GM12891 (cell line): ENCODE data around the gene TMX1.

Source experiments
- POLR2A ChIP-seq: IDR thresholded peaks from 2 replicates; pipeline ENCODE4 v1.6.1; 2011; ENCODE audit warnings: low read depth, low read length, control low read depth
- POLR2AphosphoS5 ChIP-seq: IDR thresholded peaks from 2 replicates; pipeline ENCODE4 v1.6.1; 2011; ENCODE audit warnings: low read depth, low read length, control low read depth
- POU2F2 ChIP-seq: IDR thresholded peaks from 2 replicates; pipeline ENCODE4 v1.6.1; 2011; ENCODE audit warnings: low read depth, mild to moderate bottlenecking, control low read depth, low read length, moderate library complexity
- TAF1 ChIP-seq: IDR thresholded peaks from 2 replicates; pipeline ENCODE4 v1.6.1; 2011; ENCODE audit warnings: low read depth, low read length, control low read depth

DNA sequence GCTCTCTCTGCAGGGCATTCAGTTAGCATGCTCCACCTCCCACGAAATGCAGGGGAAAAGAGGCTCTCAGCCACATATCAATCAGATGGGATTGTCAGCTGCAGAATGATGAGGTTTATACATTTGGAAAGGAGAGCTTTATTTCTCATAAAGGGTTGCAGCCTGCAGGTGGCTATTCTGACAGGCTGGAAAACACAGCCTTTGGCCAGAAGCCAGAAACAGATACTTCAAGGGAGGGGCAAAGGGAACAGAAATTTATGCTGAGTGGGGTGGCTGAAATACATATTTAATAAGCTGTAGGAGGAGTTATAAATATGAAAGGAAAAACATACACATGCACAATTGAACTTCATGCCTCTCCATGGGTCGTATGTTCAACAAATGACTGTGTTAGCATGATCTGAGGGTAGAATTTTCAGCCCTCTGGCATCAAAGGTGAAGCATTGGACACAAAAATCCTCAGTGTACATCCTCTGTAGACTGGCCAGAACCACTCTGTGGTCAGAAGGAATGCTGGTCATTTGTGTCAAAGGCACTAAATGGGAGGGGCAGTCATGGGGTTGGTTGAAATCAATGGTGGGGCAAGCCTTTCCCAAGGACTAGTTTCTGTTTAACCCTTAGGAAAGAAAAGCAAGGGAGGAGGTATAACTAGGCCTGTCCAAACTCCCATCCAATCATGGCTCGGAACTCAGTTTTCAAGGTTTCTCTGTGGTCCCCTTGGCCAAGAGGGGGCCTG is 62.4 kb downstream of the TMX1 start:
- no peak for TF ChIP-seq TAF1
- no peak for TF ChIP-seq POLR2A
- TF ChIP-seq POLR2AphosphoS5, result no peak
- no peak for TF ChIP-seq POU2F2
